Activated CD8-positive, alpha-beta memory T cell treated with anti-CD3 and anti-CD28 coated beads, Interleukin-2, amount 50 U/mL, for 24 hours (primary cell): Measurements from ENCODE around the gene HELZ2.

Source experiments
- DNase-seq: peaks from one replicate; pipeline ENCODE4 v3.0.0-alpha.2; 2020; ENCODE audit errors: extremely low read depth

Gene HELZ2

DNA sequence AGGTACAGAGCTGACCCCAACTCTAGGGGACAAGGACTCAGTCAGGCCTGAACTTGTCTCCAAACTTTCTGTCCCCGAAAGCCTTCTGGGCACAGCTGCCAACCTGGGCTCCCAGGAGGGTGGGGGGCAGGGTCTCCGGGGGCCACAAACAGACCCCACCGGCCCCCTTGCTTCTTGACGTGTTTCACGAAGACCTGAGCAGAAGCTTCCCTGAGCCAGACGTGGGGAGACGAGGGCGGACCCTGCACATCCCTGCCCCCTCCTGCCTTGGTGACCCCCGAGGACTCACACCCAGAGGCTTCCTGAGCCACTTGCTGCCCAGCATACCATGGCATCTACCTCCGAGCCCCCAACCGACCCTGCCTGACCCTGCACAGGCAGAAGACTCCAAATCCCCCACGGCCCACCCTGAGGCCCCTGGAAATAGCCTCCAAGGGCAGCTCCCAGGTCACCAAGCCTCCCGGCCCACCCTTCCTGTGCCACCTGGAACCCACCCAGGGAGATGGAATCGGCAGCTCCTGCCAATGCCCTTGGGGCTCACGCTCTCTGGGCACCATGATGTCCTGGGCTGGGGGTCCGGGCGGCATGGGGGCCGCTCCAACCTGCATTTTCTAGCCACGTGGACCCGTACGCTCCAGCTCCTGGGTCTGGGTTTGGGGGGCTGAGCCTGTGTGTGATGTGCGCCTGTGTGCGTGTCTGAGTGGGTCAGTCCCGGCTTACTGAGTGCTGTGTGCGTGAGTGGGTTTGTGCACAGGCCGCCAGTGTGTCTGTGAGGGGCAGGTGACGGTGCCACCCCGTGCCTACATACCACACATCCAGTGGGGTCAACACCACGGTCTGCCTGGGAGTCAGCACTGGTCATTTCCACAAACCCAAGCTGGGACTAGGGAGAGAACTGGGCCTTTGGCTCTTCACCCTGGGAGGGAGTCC lies 34.3 kb downstream of the HELZ2 start:
- no peak for DNase-seq

DNA sequence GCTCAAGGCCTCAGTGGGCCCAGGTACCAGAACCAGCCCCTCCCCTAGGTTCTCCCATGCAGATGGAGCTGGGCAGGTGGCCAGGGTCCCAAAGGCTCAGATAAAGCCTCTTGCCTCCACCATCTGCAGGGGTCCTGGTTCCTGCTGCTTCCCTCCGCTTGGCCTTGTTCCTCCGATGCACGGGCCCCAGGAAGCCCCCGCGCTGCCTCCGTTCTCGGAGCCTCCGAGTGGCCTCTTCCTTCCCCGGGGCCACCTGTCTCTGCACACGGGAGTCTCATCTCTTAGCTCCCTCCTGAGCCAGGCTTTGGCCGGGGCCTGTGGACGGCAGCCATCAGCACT lies 35.0 kb downstream of the HELZ2 start:
- DNase-seq = no peak

DNA sequence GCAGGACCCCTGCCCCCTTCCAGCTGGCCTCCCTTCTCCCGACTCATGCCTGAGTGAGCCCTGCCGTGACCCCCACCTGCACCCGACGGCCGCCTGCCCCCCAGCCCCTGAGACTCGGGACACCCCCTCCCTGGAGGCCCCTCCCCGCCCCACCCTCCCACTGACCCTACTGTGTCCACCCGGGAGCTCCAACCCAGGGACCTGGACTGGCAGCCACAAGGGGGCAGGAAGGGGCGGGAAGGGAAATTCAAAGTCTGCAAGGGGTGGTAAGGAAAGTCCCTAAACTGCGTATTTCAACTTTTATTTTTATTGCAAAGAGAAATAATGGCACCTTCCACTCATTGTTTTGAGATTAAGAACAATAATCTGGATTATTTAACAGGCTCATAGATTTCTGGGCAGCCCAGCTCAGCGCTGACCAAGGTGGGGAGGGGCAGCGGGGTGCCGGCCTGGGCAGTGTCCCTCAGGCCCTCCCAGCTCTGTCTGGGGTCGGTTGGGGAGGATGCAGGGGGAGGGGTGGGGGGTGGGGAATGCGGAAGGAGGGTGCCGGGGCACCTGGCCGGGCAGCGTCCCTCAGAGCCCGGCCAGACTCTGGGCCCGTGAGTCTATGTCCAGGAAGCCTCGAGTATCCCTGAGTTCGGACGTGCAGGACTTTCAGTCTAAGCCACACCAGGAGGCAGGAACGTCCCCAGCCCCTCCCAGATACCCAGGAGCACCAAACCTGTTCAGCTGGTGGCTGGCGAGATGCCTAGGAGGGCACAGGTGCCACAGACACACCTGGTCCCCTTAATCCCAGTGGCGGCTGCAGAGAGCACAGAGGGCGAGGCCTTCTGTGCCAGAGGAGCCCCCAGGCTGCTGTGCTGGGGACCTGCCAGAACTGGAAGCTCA lies 35.6 kb downstream of the HELZ2 start:
- DNase-seq = no peak

DNA sequence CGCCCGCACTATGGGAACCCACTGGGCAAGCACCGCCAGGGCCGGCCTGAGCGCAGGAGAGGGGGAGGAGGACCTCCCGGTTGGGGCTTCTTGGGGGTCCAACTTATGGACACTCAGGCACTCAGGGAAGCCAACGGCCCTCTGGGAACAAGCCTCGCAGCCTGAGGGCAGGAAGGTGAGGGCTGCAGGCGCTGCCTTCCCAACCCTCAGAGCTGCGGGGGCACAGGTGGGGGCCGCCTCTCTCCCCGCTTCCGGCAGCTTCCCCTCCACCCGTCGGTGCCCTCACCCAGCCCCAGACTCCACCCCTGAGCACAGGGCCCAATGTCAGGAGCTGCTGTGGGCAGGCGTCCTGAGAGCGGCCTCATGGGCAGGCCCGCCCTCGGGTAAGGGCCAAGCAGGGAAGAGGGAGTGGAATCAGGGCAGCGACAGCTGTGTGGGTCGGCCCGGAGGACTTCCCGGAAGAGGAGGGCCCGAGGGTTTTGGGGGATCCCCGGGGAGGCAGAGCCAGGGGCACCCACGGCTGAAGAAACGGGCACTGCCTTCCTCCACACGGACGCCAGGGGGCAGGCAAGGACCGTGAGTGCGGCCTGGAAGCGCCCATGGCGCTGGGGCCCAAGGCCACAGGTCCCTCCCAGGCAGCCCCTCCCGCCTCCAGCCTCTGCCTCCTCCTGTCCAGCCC lies 36.4 kb downstream of the HELZ2 start:
- peak; percentile 89 for DNase-seq

DNA sequence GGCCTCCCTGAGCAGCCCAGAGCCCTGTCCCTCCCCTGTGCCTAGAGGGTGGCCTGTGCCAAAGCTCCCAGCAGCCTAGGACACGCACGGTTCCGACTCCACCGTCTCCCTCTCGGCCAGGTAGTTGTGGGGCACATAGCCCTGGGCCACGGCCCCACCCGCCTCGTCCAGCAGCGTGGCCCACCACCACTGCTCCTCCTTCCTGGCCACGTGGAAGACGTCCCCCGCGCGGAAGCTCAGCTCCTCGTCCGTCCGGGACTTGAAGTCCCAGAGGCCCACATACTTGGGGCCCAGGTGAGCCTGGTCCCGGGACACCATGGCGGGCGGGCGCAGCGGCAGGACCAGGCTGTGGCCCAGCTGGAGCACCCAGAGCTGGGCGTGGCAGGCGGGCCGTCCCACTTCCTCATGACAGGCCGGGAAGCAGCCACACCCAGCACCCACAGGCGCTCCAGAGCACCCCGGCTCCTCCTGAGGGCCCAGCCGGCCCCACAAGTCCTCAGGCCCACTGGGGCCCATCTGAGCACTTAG lies 37.0 kb downstream of the HELZ2 start, which contains the start of gene PTK6:
Gene PTK6, minus strand, starts transcription at position 380 of the 528 bp plus-strand sequence. Its CDS starts 62 bp downstream, at position 318.
- DNase-seq = no peak

- no peak for DNase-seq
These were observed 37.6 kb downstream of the HELZ2 start for GRCh38 chr20:63536241-63536977.

GRCh38 chr20:63534831-63535651 lies 39.0 kb downstream of the HELZ2 start:
- DNase-seq = no peak

DNA sequence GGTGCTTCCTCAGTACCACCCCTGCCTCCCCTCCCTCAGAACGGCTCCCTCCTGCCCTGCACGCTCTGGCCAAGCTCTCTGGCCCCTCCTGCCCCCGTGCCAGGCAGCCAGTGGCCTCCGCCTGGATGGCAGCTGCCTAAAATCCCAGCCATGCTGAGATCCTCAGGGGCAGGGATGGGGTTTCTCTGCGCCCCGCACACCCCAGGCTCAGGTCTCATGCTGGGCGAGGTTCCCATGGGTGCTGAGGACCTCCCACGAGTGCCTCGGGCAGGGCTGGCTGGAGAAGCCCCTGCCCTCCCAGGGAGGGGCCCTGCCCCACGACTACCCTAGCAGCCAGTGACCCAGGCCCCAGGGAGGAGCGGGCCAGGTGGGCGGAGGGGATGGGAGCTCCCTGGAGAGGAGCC lies 39.6 kb downstream of the HELZ2 start:
- DNase-seq = no peak

- DNase-seq = no peak
These were observed 40.1 kb downstream of the HELZ2 start for GRCh38 chr20:63533871-63534393.

DNA sequence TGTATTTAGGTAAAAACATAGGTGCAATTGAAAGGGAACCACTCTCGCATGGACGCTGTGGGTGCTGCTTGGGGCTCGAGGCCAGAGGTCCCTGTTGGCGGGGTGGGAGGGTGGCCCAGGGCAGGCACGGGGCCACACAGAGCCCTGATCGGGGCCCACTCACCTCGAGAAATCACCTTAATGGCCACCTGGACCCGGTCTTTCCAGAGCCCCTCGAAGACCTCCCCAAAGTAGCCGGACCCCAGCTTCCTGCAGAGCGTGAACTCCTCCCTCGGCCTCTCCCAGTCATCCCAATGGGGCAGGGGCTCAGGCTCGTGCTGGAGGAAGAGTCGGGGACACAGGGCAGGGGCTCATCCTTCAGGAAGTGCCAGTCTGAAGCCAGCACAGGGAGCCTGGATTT lies 40.7 kb downstream of the HELZ2 start:
- no peak for DNase-seq

- DNase-seq = no peak
These were observed 41.5 kb downstream of the HELZ2 start for GRCh38 chr20:63532449-63532971.

DNA sequence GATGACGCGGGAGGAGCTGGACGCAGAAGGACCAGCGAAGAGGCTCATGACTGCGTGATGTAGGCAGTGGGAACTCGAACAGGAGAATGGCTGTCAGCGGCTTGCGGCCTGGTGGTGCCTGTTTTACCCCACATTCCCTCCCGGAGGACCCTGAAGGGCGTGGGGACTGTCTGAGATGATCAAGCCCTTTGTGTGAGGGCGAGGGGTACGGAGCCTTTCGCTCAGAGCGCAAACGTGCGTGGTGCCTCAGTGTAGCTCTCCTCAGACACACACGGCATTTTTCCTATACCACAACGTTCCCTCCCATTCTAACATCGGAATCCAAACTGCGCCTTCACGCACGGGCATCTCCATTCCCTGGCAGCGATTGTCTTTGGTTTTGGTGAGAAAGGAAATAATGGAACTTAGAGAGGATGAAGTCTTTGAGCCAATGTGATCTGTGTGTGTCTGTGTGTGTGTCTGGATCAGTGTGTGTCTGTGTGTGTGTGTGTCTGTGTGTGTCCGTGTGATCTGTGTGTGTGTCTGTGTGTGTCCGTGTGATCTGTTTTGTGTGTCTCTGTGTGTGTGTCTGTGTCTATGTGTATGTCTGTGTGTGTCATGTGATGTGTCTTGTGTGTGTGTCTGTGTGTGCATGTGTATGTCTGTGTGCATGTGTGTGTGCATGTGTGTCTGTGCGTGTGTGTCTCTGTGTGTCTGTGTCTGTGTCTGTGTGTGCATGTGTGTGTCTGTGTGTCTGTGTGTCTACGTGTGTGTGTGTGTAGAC lies 42.2 kb downstream of the HELZ2 start:
- DNase-seq = no peak

- no peak for DNase-seq
These were observed 43.3 kb downstream of the HELZ2 start for GRCh38 chr20:63530788-63531160.

- no peak for DNase-seq
These were observed 43.9 kb downstream of the HELZ2 start for GRCh38 chr20:63529861-63530787.

DNA sequence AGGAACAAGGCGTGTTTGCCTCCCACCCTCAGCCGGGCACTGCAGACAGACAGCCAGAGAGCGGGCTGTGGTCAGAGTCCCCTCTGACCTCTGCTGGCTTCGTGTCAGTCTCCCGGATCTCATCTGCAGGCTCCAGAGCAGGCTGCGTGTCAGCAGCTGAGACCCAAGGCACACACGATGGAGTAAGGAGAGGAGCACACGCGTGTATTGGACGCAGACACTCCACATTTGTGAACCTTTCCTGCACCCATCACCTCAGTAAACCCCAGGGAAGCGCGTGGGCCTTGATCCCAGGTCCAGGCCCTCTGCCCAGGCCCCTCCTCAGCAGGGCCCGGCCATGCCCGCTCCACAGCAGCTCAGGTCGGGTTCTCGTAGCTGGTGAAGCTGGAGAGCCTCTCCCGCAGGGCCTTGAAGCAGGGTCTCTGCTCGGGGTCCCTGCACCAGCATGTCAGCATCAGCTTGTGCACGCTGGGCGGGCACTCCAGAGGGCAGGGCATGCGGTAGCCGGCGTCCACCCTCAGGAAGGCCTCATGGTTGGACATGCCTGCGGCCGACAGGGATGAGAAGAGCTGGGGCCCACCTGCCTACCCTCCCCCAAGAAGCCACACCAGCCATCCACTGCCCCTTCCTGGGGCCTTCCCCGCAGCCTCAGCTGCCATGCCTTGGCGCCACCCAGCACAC lies 44.7 kb downstream of the HELZ2 start:
- no peak for DNase-seq

GRCh38 chr20:63527184-63527583 lies 46.9 kb downstream of the HELZ2 start:
- DNase-seq = no peak

DNA sequence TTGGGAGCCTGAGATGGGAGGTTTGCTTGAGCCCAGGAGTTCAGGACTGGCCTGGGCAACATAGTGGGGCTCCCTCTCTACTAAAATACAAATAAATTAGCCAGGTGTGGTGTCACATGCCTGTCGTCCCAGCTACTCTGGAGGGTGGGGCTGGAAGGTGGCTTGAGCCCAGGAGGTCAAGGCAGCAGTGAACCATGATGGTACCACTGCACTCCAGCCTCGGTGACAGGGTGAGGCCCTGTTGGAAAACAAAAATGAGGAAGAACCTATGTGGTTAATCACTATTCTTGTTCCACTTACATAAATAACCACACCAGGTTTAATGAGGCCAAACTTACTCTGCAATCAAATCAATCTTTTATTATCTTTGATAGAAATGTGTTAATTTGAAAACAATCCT lies 48.1 kb downstream of the HELZ2 start:
- no peak for DNase-seq
